ENCODE measurements around the gene AGMAT.

GRCh38 chr1:15559189-15559810, 25.6 kb downstream of the AGMAT start:
- TF ChIP-seq CTCF (IDR thresholded peaks at IDR 0.05) (no peak), EZH2 (IDR thresholded peaks at IDR 0.05; ENCODE audit: borderline replicate concordance, insufficient read depth, low read depth, low read length, poor library complexity, severe bottlenecking) (no peak)

Measured in B cell (primary cell).